ENCODE results near the gene FNDC3A. TPM values are rescaled to one million over a fixed set of nuclear protein-coding genes. Genes with fewer than 3 reads are reported as not detected.

FNDC3A gene
- total RNA-seq, 1 experiment from 2014 or later: 24.3 TPM

- DNase-seq (ENCODE audit: low read depth, low spot score): no peak
- H3K36me3 ChIP-seq (ENCODE audit: control insufficient read depth, insufficient read depth, low read length): no peaks in the 10 kb centered on the region
- intact Hi-C loops (cut with micrococcal nuclease; ENCODE audit: unreplicated experiment): no loop called here
- H3K4me3 ChIP-seq (ENCODE audit: low read depth in 2 of 2, low read length in 2 of 2): no peak overlapping the region
- in situ Hi-C loops (cut with HindIII; ENCODE audit: low pct_unique_long_range_greater_than_20kb, low sequenced_read_pairs): no loop called here
- TF ChIP-seq, protein P1, sequence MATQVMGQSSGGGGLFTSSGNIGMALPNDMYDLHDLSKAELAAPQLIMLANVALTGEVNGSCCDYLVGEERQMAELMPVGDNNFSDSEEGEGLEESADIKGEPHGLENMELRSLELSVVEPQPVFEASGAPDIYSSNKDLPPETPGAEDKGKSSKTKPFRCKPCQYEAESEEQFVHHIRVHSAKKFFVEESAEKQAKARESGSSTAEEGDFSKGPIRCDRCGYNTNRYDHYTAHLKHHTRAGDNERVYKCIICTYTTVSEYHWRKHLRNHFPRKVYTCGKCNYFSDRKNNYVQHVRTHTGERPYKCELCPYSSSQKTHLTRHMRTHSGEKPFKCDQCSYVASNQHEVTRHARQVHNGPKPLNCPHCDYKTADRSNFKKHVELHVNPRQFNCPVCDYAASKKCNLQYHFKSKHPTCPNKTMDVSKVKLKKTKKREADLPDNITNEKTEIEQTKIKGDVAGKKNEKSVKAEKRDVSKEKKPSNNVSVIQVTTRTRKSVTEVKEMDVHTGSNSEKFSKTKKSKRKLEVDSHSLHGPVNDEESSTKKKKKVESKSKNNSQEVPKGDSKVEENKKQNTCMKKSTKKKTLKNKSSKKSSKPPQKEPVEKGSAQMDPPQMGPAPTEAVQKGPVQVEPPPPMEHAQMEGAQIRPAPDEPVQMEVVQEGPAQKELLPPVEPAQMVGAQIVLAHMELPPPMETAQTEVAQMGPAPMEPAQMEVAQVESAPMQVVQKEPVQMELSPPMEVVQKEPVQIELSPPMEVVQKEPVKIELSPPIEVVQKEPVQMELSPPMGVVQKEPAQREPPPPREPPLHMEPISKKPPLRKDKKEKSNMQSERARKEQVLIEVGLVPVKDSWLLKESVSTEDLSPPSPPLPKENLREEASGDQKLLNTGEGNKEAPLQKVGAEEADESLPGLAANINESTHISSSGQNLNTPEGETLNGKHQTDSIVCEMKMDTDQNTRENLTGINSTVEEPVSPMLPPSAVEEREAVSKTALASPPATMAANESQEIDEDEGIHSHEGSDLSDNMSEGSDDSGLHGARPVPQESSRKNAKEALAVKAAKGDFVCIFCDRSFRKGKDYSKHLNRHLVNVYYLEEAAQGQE (IDR thresholded peaks at IDR 0.05; ENCODE audit: insufficient read depth in 1 of 2, low read depth in 2 of 2, low read length in 1 of 2): no peak
- H3K4me1 ChIP-seq (ENCODE audit: control insufficient read depth, insufficient read depth, low read length): no peaks in the 10 kb centered on the region
- H3K27me3 ChIP-seq (ENCODE audit: control insufficient read depth, insufficient read depth, low read length): no peaks in the 10 kb centered on the region
- H3K27ac ChIP-seq (ENCODE audit: low read length): no peak overlapping the region
- no peak for ATAC-seq
- ChIA-PET CTCF (no interaction called here), POLR2A (interaction anchor here (0.6 kb wide), 1 partner anchor 301 kb away, joined by 4 read pairs; no protein-coding TSS in a partner anchor)
- no TSS peak for BruUV-seq (replicated peaks)
- H3K9me3 ChIP-seq (ENCODE audit: control insufficient read depth, insufficient read depth, low read depth, low read length): no peaks in the 10 kb centered on the region
These were observed 250.9 kb downstream of the FNDC3A start for GRCh38 chr13:49226613-49227012.

DNA sequence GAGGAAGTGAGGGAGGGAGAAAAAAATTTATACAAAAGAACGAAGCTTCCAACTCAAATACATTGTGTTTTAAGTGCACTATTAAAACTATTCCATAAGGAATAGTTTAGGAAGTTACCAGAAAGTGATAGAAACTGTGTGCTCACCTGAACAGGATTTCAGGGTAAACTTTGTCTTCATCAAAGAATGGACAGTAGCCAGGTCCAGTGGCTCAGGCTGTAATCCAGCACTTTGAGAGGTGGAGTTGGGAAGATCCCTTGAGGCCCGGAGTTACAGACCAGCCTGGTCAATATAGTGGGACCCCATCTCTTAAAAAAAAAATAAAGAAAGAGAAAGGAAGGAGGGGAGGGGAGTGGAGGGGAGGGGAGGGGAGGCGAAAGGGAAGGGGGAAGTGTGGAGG, 259.0 kb downstream of the FNDC3A start:
- Histone ChIP-seq H3K9me3 (ENCODE audit: control insufficient read depth, insufficient read depth, low read depth, low read length) (no peaks in the 10 kb centered on the region), H3K4me3 (ENCODE audit: low read depth in 2 of 2, low read length in 2 of 2) (no peak overlapping the region), H3K27ac (ENCODE audit: low read length) (no peak overlapping the region), H3K27me3 (ENCODE audit: control insufficient read depth, insufficient read depth, low read length) (no peaks in the 10 kb centered on the region), H3K4me1 (ENCODE audit: control insufficient read depth, insufficient read depth, low read length) (no peaks in the 10 kb centered on the region), H3K36me3 (ENCODE audit: control insufficient read depth, insufficient read depth, low read length) (no peaks in the 10 kb centered on the region)
- in situ Hi-C loops (cut with HindIII; ENCODE audit: low pct_unique_long_range_greater_than_20kb, low sequenced_read_pairs): no loop called here
- intact Hi-C loops (cut with micrococcal nuclease; ENCODE audit: unreplicated experiment): no loop called here
- ATAC-seq (no peak), DNase-seq (ENCODE audit: low read depth, low spot score) (no peak)
- no TSS peak for BruUV-seq (replicated peaks)
- ChIA-PET CTCF (no interaction called here), POLR2A (no interaction called here)
- TF ChIP-seq POLR2AphosphoS5 (IDR thresholded peaks at IDR 0.05; ENCODE audit: low read depth, low read length) (no peak), SIN3A (IDR thresholded peaks at IDR 0.05; ENCODE audit: borderline replicate concordance, insufficient read depth, low read depth, low read length) (no peak), CTCF (IDR thresholded peaks at IDR 0.05) (no peak), TCF7L2 (IDR thresholded peaks at IDR 0.05; ENCODE audit: low read depth, low read length) (no peak)
- TF ChIP-seq, protein P1 (IDR thresholded peaks at IDR 0.05; ENCODE audit: insufficient read depth in 1 of 2, low read depth in 2 of 2, low read length in 1 of 2): no peak
